ENCODE data around the gene ANO1. TPM values are rescaled to one million over a fixed set of nuclear protein-coding genes. Genes with fewer than 3 reads are reported as not detected.
A peak's percentile ranks its signal among the peaks of the same experiment; 100 is the strongest.

ANO1 gene
- total RNA-seq, 4 donors from 2014 or later, result 6.8 to 72.6 (median 36.2) TPM

DNA sequence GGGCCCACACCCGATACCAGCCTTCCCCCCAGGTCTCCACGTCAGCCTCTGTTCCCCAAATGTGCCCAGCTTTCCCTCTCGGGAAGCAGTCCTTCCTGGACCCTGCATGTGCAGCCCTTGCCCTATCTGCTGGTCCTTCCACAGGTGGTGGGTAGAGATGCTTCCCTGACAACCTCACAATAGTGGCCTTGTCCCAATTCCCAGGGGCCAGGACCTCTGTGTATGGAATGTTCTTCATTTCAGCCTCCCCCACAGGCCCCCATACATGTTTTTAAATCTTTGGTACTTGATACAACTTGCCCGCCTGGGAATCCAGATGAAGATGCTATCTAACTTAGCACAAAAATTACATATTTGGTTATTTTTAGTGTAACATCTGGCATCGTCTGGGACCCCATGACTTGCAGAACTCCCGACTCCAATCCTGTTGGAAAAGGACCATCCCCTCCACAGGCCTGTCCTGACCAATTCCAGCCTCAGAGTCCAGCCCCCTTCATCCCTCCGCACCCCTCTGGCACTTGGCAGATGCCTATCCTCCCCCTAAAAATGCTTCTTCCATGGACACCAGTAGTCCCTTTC, 39.5 kb downstream of the ANO1 start:
- intact Hi-C loops (cut with DNase I; ENCODE audit: low total_unique reads), result no loop called here
- Histone ChIP-seq H3K4me1 (no peaks in the 10 kb centered on the region), H3K27ac (peak overlapping the region in 1 of 2 donors; percentile 34), H3K9me3 (no peaks in the 10 kb centered on the region), H3K36me3 (no peaks in the 10 kb centered on the region), H3K27me3 (no peaks in the 10 kb centered on the region), H3K4me3 (no peak overlapping the region)
- no peak for DNase-seq
- no peak for TF ChIP-seq POLR2A (IDR thresholded peaks at IDR 0.05)
- TF ChIP-seq, protein P1, sequence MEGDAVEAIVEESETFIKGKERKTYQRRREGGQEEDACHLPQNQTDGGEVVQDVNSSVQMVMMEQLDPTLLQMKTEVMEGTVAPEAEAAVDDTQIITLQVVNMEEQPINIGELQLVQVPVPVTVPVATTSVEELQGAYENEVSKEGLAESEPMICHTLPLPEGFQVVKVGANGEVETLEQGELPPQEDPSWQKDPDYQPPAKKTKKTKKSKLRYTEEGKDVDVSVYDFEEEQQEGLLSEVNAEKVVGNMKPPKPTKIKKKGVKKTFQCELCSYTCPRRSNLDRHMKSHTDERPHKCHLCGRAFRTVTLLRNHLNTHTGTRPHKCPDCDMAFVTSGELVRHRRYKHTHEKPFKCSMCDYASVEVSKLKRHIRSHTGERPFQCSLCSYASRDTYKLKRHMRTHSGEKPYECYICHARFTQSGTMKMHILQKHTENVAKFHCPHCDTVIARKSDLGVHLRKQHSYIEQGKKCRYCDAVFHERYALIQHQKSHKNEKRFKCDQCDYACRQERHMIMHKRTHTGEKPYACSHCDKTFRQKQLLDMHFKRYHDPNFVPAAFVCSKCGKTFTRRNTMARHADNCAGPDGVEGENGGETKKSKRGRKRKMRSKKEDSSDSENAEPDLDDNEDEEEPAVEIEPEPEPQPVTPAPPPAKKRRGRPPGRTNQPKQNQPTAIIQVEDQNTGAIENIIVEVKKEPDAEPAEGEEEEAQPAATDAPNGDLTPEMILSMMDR (IDR thresholded peaks at IDR 0.05), result no peak

DNA sequence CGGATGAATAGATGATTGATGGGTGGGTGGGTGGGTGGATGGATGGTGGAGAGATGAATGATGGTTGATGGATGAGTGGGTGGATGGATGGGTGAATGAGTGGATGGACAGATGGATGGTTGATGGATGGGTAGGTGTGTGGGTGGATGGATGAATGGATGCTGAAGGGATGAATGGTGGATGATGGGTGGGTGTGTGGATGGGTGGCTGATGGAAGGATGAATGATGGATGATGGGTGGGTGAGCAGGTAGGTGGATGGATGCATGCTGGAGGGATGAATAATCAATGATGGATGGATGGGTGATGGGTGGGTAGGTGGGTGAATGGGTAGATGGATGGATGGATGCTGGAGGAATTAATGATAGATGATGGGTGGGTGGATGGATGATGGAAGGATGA, 40.5 kb downstream of the ANO1 start:
- Histone ChIP-seq H3K4me1 (no peaks in the 10 kb centered on the region), H3K27ac (no peak overlapping the region), H3K4me3 (no peak overlapping the region), H3K9me3 (no peaks in the 10 kb centered on the region), H3K27me3 (no peaks in the 10 kb centered on the region), H3K36me3 (no peaks in the 10 kb centered on the region)
- no peak for DNase-seq
- TF ChIP-seq, protein P1 (IDR thresholded peaks at IDR 0.05), result no peak
- TF ChIP-seq POLR2A (IDR thresholded peaks at IDR 0.05), result no peak
- intact Hi-C loops (cut with DNase I; ENCODE audit: low total_unique reads), result no loop called here

DNA sequence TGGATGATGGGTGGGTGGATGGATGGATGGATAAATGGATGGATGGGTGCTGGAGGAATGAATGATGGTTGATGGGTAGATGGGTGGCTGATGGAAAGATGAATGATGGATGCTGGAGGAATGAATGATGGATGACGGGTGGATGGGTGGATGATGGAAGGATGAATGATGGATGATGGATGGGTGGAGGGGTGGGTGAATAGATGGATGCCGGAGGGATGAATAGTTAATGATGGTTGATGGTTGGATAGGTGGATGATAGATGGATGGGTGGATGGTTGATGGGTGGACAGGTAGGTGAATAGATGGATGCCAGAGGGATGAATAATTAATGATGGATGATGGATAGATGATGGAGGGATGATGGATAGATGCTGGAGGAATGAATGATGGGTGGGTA, 41.4 kb downstream of the ANO1 start:
- Histone ChIP-seq H3K27me3 (no peaks in the 10 kb centered on the region), H3K4me3 (no peak overlapping the region), H3K36me3 (no peaks in the 10 kb centered on the region), H3K27ac (no peak overlapping the region), H3K4me1 (no peaks in the 10 kb centered on the region), H3K9me3 (no peaks in the 10 kb centered on the region)
- intact Hi-C loops (cut with DNase I; ENCODE audit: low total_unique reads), result no loop called here
- TF ChIP-seq POLR2A (IDR thresholded peaks at IDR 0.05), result no peak
- TF ChIP-seq, protein P1 (IDR thresholded peaks at IDR 0.05), result no peak
- DNase-seq, result no peak

DNA sequence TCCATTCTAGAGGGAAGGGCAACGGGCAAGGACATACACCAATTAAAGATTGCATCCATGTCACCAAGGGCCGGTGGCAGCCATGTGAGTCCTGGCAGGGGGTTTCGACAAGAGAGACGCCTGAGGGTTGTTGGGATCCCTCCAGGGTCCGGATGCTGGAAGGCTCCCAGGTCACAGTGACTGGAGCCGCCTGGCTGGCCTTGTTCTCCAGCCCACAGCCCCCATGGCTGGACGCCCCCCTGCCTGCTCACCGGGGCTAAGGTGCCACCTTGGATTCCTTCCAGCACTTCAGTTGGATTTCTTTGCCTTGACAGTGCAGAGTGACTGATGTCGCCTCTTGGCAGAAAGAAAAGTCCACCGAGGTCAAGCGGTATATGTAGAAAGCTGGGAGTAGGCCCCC, 42.6 kb downstream of the ANO1 start:
- DNase-seq, result no peak
- Histone ChIP-seq H3K27ac (peak overlapping the region in 1 of 2 donors; percentile 5), H3K4me3 (no peak overlapping the region), H3K4me1 (no peaks in the 10 kb centered on the region), H3K36me3 (no peaks in the 10 kb centered on the region), H3K9me3 (no peaks in the 10 kb centered on the region), H3K27me3 (no peaks in the 10 kb centered on the region)
- intact Hi-C loops (cut with DNase I; ENCODE audit: low total_unique reads), result no loop called here
- TF ChIP-seq POLR2A (IDR thresholded peaks at IDR 0.05), result no peak
- TF ChIP-seq, protein P1 (IDR thresholded peaks at IDR 0.05), result no peak

DNA sequence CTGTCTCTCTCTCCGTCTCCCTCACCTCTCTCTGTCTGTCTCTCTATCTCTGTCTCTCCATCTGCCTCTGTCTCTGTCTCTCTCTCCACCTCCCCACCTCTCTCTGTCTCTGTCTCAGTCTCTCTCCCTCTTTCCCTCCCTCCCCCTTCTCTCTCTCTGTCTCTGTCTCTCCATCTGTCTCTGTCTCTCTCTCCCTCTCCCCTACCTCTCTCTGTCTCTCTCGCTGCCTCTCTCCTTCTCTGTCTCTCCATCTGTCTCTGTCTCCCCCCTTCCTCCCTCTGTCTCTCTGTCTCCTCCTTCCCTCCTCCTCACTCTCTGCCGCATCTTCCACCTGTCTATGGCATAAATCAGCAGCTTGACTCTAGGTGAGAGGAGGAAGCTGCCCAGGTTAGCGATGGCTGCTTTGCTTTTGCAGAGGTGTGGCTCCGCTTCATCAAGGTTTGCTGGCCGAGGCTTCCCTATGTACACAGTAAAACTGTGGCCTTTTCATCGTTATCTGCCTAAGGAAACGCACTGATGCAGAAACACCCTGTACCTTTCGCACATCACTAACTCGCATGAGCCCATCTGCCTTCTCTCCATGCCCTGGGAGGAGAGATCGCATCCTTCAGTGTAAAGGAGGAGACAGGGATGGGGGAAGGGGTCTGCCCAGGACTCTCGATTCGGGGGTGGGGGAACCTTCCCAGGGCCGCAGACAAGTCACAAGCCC, 44.5 kb downstream of the ANO1 start:
- no peaks in the 10 kb centered on the region for H3K9me3 ChIP-seq
- H3K36me3 ChIP-seq, result no peaks in the 10 kb centered on the region
- intact Hi-C loops (cut with DNase I; ENCODE audit: low total_unique reads), result no loop called here
- H3K4me1 ChIP-seq, result no peaks in the 10 kb centered on the region
- no peaks in the 10 kb centered on the region for H3K27me3 ChIP-seq
- no peak overlapping the region for H3K4me3 ChIP-seq
- H3K27ac ChIP-seq, result no peak overlapping the region
- no peak for DNase-seq
- TF ChIP-seq, protein P1 (IDR thresholded peaks at IDR 0.05), result no peak
- TF ChIP-seq POLR2A (IDR thresholded peaks at IDR 0.05), result no peak

All from uterus (tissue), 4 donors.